HepG2 (cell line): ENCODE results near the gene ABHD6. TPM values are rescaled to one million over a fixed set of nuclear protein-coding genes. Genes with fewer than 3 reads are reported as not detected.

Experiments
- ATF1 ChIP-seq: IDR thresholded peaks from 2 replicates; pipeline ENCODE4 v1.6.1; 2016; ENCODE audit warnings: mild to moderate bottlenecking, control low read depth
- CREB1 ChIP-seq, 2 experiments: fragments of 450-650 bp in 1 of 2; IDR thresholded peaks; 2 replicates each; pipeline ENCODE4 v1.6.1; 2016 to 2017; ENCODE audit warnings: control low read depth in 1 of 2, mild to moderate bottlenecking in 1 of 2, missing compliant biosample characterization in 1 of 2, missing genetic modification characterization in 1 of 2
- GTF2F1 ChIP-seq: fragments of 150-350 bp; IDR thresholded peaks from 2 replicates; pipeline ENCODE4 v1.6.1; 2014; ENCODE audit warnings: low read length
- HBP1 ChIP-seq: IDR thresholded peaks from 2 replicates; pipeline ENCODE4 v1.6.1; 2016; ENCODE audit warnings: low read depth, control low read depth
- HOXD1 ChIP-seq: sonication (generic); formaldehyde crosslinking; IDR thresholded peaks from 2 replicates; pipeline ENCODE4 v1.5.0; 2020; ENCODE audit warnings: missing genetic modification reagents
- JUND ChIP-seq: sonication (generic); formaldehyde crosslinking; IDR thresholded peaks from 2 replicates; pipeline ENCODE4 v1.8.0; 2022; ENCODE audit warnings: mild to moderate bottlenecking, missing genetic modification reagents
- KAT8 ChIP-seq: IDR thresholded peaks from 2 replicates; pipeline ENCODE4 v1.6.1; 2016; ENCODE audit warnings: missing genetic modification reagents, missing compliant biosample characterization
- SOX6 ChIP-seq, 2 experiments: fragments of 450-650 bp in 1 of 2; sonication (generic) in 1 of 2; formaldehyde crosslinking in 1 of 2; IDR thresholded peaks; 2 replicates each; pipeline versions ENCODE4 v1.4.0 to v1.6.1; 2017 to 2020; ENCODE audit warnings: antibody characterized with exemption in 1 of 2, mild to moderate bottlenecking in 1 of 2, missing genetic modification reagents in 1 of 2
- TBX2 ChIP-seq: sonication (generic); formaldehyde crosslinking; IDR thresholded peaks from 2 replicates; pipeline ENCODE4 v1.5.0; 2020; ENCODE audit warnings: missing genetic modification reagents, mild to moderate bottlenecking, borderline replicate concordance
- ZNF317 ChIP-seq: sonication (generic); formaldehyde crosslinking; IDR thresholded peaks from 2 replicates; pipeline ENCODE4 v1.5.0; 2020; ENCODE audit warnings: mild to moderate bottlenecking, missing genetic modification reagents
- ZNF430 ChIP-seq: sonication (generic); formaldehyde crosslinking; IDR thresholded peaks from 2 replicates; pipeline ENCODE4 v1.9.0; 2021; ENCODE audit warnings: mild to moderate bottlenecking, missing genetic modification reagents
- polyA plus RNA-seq, 8 experiments: library from polyadenylated mRNA; depleted of rRNA in 3 of 8; stranded (reverse) in 7 of 8; unstranded in 1 of 8; fragments of >200 nt; fragmentation: Illumina TruSeq in 4 of 8; extraction: Trizol in 4 of 8; gene quantifications; 2 replicates each; pipeline versions ENCODE4 v1.2.1 to v1.2.3, GENCODE V29; 2011 to 2016; ENCODE audit warnings: low read depth in 4 of 8, missing spikeins in 1 of 8, mixed read lengths in 1 of 8; ENCODE audit not compliant: insufficient read depth in 1 of 8
- total RNA-seq, 5 experiments: library from RNA; depleted of rRNA; stranded (reverse); fragments of >200 nt; fragmentation: Illumina TruSeq; extraction: Trizol; gene quantifications; 2 replicates each; pipeline ENCODE4 v1.2.3, GENCODE V29; 2016; ENCODE audit warnings: low read depth in 1 of 5
- TF ChIP-seq, protein P1 (sequence below): sonication (generic); formaldehyde crosslinking; IDR thresholded peaks from 2 replicates; pipeline ENCODE4 v1.4.0; 2020; ENCODE audit warnings: missing genetic modification reagents
- TF ChIP-seq, protein P2 (sequence below): sonication (generic); formaldehyde crosslinking; IDR thresholded peaks from 2 replicates; pipeline ENCODE4 v1.5.0; 2020; ENCODE audit warnings: missing genetic modification reagents

The ABHD6 gene
- total and polyA plus RNA-seq, 2 of the 13 experiments (the other 11 are each of a cell fraction or from before 2014, with no cell fraction given): 9.0 to 17.2 TPM

DNA sequence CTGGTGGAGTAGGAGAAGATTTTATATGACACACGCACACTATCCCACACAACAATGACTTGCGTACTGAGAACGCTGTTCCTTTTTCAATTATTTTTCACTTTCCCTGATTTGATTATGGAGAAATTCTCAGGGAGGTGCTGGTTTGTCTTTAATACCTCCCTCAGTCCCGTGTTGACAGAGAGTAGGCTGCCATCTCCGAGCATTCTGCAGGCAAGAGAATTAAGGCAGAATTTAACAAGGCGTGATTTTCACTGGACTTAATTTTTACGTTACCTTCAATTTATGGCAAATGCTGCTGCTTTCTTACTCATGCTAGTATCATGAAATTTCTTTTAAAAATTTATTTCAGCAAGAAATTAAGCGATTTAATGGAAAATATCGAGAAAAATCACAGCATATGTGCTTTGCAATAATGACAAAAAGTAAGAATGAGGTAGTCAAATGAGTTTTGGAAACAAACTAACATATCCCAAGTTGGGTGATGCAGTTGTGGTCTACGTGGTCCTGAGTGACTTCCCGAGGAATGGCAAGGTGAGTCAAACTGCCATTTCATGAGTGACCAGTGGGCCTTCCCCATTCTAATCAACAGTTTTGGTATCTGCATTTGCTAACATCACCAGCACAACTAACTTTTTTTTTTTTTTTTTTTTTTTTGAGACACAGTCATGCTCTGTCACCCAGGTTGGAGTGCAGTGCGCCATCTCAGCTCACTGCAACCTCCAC is 43.7 kb upstream of the ABHD6 start (continued):
- TF ChIP-seq, protein P1, sequence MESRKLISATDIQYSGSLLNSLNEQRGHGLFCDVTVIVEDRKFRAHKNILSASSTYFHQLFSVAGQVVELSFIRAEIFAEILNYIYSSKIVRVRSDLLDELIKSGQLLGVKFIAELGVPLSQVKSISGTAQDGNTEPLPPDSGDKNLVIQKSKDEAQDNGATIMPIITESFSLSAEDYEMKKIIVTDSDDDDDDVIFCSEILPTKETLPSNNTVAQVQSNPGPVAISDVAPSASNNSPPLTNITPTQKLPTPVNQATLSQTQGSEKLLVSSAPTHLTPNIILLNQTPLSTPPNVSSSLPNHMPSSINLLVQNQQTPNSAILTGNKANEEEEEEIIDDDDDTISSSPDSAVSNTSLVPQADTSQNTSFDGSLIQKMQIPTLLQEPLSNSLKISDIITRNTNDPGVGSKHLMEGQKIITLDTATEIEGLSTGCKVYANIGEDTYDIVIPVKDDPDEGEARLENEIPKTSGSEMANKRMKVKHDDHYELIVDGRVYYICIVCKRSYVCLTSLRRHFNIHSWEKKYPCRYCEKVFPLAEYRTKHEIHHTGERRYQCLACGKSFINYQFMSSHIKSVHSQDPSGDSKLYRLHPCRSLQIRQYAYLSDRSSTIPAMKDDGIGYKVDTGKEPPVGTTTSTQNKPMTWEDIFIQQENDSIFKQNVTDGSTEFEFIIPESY (CRISPR knock-in tag): peak; percentile 49; the same call in 1 of the 2 replicates
- TF ChIP-seq HOXD1 (no peak), SOX6 (IDR thresholded peaks at IDR 0.05) (no peak), SOX6 (CRISPR knock-in tag; IDR thresholded peaks at IDR 0.05) (peak; percentile 32; the same call in 1 of the 2 replicates), ZNF317 (CRISPR knock-in tag) (0 out of 2 replicates have a peak, but pooled peaks have one; percentile 21), CREB1 (IDR thresholded peaks at IDR 0.05) (no peak), CREB1 (CRISPR knock-in tag; IDR thresholded peaks at IDR 0.05) (0 out of 2 replicates have a peak, but pooled peaks have one; percentile 7), GTF2F1 (no peak), HBP1 (CRISPR knock-in tag) (no peak), ATF1 (CRISPR knock-in tag) (no peak; the same call in 1 of the 2 replicates), ZNF430 (peak; percentile 70; the same call in 1 of the 2 replicates), JUND (CRISPR knock-in tag) (0 out of 2 replicates have a peak, but pooled peaks have one; percentile 1), KAT8 (CRISPR knock-in tag) (peak; percentile 1; the same call in 1 of the 2 replicates), TBX2 (0 out of 2 replicates have a peak, but pooled peaks have one; percentile 11)
- TF ChIP-seq, protein P2, sequence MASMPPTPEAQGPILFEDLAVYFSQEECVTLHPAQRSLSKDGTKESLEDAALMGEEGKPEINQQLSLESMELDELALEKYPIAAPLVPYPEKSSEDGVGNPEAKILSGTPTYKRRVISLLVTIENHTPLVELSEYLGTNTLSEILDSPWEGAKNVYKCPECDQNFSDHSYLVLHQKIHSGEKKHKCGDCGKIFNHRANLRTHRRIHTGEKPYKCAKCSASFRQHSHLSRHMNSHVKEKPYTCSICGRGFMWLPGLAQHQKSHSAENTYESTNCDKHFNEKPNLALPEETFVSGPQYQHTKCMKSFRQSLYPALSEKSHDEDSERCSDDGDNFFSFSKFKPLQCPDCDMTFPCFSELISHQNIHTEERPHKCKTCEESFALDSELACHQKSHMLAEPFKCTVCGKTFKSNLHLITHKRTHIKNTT (CRISPR knock-in tag): no peak
